ENCODE data around the gene ACSL3. TPM values are rescaled to one million over a fixed set of nuclear protein-coding genes. Genes with fewer than 3 reads are reported as not detected.

The ACSL3 gene
- total RNA-seq, 4 donors from 2014 or later, result 22.4 to 54.1 (median 42.3) TPM

GRCh38 chr2:222878301-222878876 lies 17.6 kb downstream of the ACSL3 start:
- no peaks in the 10 kb centered on the region for H3K9me3 ChIP-seq
- intact Hi-C loops (cut with DNase I; ENCODE audit: low total_unique reads) (no loop called here), in situ Hi-C loops (cut with MboI; ENCODE audit: low pct_ligation_motif_present in 1 of 4, low pct_unique_long_range_greater_than_20kb in 1 of 4, low sequenced_read_pairs in 3 of 4) (no loop called here)
- no peak overlapping the region for H3K27ac ChIP-seq
- WGBS, 2 donors (ENCODE audit: low coverage in 1 of 2), result 71 to 78% methylated on average over 5 of the region's 5 CpGs
- H3K36me3 ChIP-seq, result no peaks in the 10 kb centered on the region
- no peak for DNase-seq
- H3K4me3 ChIP-seq, result no peak overlapping the region
- TF ChIP-seq, protein P1, sequence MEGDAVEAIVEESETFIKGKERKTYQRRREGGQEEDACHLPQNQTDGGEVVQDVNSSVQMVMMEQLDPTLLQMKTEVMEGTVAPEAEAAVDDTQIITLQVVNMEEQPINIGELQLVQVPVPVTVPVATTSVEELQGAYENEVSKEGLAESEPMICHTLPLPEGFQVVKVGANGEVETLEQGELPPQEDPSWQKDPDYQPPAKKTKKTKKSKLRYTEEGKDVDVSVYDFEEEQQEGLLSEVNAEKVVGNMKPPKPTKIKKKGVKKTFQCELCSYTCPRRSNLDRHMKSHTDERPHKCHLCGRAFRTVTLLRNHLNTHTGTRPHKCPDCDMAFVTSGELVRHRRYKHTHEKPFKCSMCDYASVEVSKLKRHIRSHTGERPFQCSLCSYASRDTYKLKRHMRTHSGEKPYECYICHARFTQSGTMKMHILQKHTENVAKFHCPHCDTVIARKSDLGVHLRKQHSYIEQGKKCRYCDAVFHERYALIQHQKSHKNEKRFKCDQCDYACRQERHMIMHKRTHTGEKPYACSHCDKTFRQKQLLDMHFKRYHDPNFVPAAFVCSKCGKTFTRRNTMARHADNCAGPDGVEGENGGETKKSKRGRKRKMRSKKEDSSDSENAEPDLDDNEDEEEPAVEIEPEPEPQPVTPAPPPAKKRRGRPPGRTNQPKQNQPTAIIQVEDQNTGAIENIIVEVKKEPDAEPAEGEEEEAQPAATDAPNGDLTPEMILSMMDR (IDR thresholded peaks at IDR 0.05), result no peak
- TF ChIP-seq POLR2A (IDR thresholded peaks at IDR 0.05), result no peak
- no peak for TF ChIP-seq POLR2AphosphoS5 (IDR thresholded peaks at IDR 0.05)
- TF ChIP-seq EP300 (IDR thresholded peaks at IDR 0.05; ENCODE audit: low read depth), result no peak
- H3K27me3 ChIP-seq, result no peaks in the 10 kb centered on the region
- H3K4me1 ChIP-seq, result peaks cover 0 to 26% (median 8%) of the 10 kb centered on the region in 4 donors

DNA sequence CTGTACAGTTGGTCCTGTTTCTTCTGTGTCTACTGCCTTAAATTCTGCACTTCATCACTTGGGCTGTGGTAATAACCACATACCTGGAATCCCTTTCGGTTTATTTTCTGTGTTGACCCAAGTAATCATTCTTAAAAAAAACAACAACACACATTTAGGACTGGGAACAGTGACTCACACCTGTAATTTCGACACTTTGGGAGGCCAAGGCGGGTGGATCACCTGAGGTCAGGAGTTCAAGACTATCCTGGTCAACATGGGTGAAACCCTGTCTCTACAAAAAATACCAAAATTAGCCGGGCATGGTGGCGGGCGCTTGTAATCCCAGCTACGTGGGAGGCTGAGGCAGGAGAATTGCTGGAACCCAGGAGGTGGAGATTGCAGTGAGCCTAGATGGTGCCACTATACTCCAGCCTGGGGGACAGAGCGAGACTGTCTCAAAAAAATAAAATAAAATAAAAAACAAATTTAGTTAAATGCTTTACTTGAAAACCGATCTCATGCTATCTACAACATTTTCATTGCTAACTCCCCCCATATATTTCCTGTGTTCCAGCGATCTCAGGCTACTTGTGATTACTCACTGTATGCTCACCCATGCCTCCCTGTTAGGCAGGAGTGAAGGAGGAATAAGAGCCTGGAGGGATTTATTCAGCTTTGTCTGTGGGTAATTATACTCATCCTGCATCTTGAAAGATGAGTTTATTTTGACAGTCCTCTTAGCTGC lies 18.2 kb downstream of the ACSL3 start:
- H3K4me3 ChIP-seq, result no peak overlapping the region
- H3K9me3 ChIP-seq, result no peaks in the 10 kb centered on the region
- in situ Hi-C loops (cut with MboI; ENCODE audit: low pct_ligation_motif_present in 1 of 4, low pct_unique_long_range_greater_than_20kb in 1 of 4, low sequenced_read_pairs in 3 of 4), result no loop called here
- TF ChIP-seq POLR2A (IDR thresholded peaks at IDR 0.05), result no peak
- TF ChIP-seq, protein P1 (IDR thresholded peaks at IDR 0.05), result no peak
- 86 to 87% methylated on average over 10 of the region's 10 CpGs for WGBS, 2 donors (ENCODE audit: low coverage in 1 of 2)
- no peak for DNase-seq
- H3K36me3 ChIP-seq, result no peaks in the 10 kb centered on the region
- no peak overlapping the region for H3K27ac ChIP-seq
- intact Hi-C loops (cut with DNase I; ENCODE audit: low total_unique reads), result no loop called here
- peaks cover 5 to 32% (median 10%) of the 10 kb centered on the region in 4 donors for H3K4me1 ChIP-seq
- H3K27me3 ChIP-seq, result no peaks in the 10 kb centered on the region

GRCh38 chr2:222879604-222879933 lies 18.7 kb downstream of the ACSL3 start:
- H3K9me3 ChIP-seq, result no peaks in the 10 kb centered on the region
- in situ Hi-C loops (cut with MboI; ENCODE audit: low pct_ligation_motif_present in 1 of 4, low pct_unique_long_range_greater_than_20kb in 1 of 4, low sequenced_read_pairs in 3 of 4), result no loop called here
- no peaks in the 10 kb centered on the region for H3K36me3 ChIP-seq
- TF ChIP-seq, protein P1 (IDR thresholded peaks at IDR 0.05), result no peak
- TF ChIP-seq POLR2A (IDR thresholded peaks at IDR 0.05) (no peak), EP300 (IDR thresholded peaks at IDR 0.05; ENCODE audit: low read depth) (no peak), POLR2AphosphoS5 (IDR thresholded peaks at IDR 0.05) (no peak)
- peaks cover 5 to 38% (median 13%) of the 10 kb centered on the region in 4 donors for H3K4me1 ChIP-seq
- intact Hi-C loops (cut with DNase I; ENCODE audit: low total_unique reads), result no loop called here
- no peak overlapping the region for H3K4me3 ChIP-seq
- no peak overlapping the region for H3K27ac ChIP-seq
- no peaks in the 10 kb centered on the region for H3K27me3 ChIP-seq
- WGBS, 2 donors (ENCODE audit: low coverage in 1 of 2), result 40 to 89% methylated on average over 1 to 3 of the region's 3 CpGs
- no peak for DNase-seq

DNA sequence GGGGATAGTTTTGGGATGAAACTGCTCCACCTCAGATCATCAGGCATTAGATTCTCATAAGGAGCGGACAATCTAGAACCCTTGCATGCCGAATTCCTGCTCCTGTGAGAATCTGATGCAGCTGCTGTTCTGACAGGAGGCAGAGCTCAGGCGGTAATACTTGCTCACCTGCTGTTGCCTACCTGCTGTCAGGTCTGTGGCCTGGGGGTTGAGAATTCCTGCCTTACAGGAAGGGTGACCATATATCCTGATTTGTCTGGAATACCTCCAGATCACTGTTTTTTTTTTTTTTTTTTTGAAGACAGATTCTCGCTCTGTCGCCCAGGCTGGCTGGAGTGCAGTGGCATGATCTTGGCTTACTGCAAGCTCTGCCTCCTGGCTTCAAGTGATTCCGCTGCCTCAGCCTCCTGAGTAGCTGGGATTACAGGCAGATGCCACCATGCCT lies 21.7 kb downstream of the ACSL3 start:
- Histone ChIP-seq H3K27ac (no peak overlapping the region), H3K4me1 (peaks cover 5 to 43% (median 19%) of the 10 kb centered on the region in 4 donors), H3K4me3 (no peak overlapping the region), H3K9me3 (no peaks in the 10 kb centered on the region), H3K27me3 (no peaks in the 10 kb centered on the region), H3K36me3 (no peaks in the 10 kb centered on the region)
- intact Hi-C loops (cut with DNase I; ENCODE audit: low total_unique reads), result no loop called here
- no peak for TF ChIP-seq EP300 (IDR thresholded peaks at IDR 0.05; ENCODE audit: low read depth)
- TF ChIP-seq, protein P1 (IDR thresholded peaks at IDR 0.05), result no peak
- TF ChIP-seq POLR2AphosphoS5 (IDR thresholded peaks at IDR 0.05), result no peak
- no peak for TF ChIP-seq POLR2A (IDR thresholded peaks at IDR 0.05)
- no peak for DNase-seq
- WGBS, 2 donors (ENCODE audit: low coverage in 1 of 2), result 93 to 97% methylated on average over 3 to 6 of the region's 6 CpGs
- in situ Hi-C loops (cut with MboI; ENCODE audit: low pct_ligation_motif_present in 1 of 4, low pct_unique_long_range_greater_than_20kb in 1 of 4, low sequenced_read_pairs in 3 of 4), result no loop called here

All from transverse colon (tissue), 4 donors.